HCT116 (cell line): ENCODE measurements around the gene HMCN1. TPM values are rescaled to one million over a fixed set of nuclear protein-coding genes. Genes with fewer than 3 reads are reported as not detected.

ENCODE experiments used
- ATAC-seq: fragments of 200-7000 bp; cut with Tn5 transposase; 2 replicates; pipeline ENCODE4 v1.9.1; 2020; ENCODE audit warnings: mild to moderate bottlenecking, moderate library complexity
- BruUV-seq: library from RNA; stranded (reverse); fragments of 400-500 nt; replicated peaks from 2 replicates; lab custom pipeline; 2021; lab: Mats Ljungman, UMichigan
- CTCF ChIA-PET: fragments of 300-600 bp; sonication (Branson Sonifier 250); formaldehyde crosslinking; loops from one replicate; lab custom pipeline; 2021; ENCODE audit warnings: antibody characterized with exemption; lab: Charles Lee
- POLR2A ChIA-PET: fragments of 300-600, 350-600 bp; sonication (Branson Sonifier 250); formaldehyde crosslinking; loops from one replicate; lab custom pipeline; 2021; ENCODE audit warnings: antibody characterized with exemption; lab: Charles Lee
- RAD21 ChIA-PET, 2 experiments: fragments of 300-600 bp; sonication (Branson Sonifier 250); formaldehyde crosslinking; loops; one replicate each; lab custom pipeline; 2023; ENCODE audit warnings: low total read pairs in 2 of 2; ENCODE audit not compliant: uncharacterized antibody in 2 of 2, unreplicated experiment in 2 of 2, low non-redundant PET in 1 of 2; lab: Charles Lee
- DNase-seq: peaks from one replicate; pipeline ENCODE4 v3.0.0-alpha.2; 2010; ENCODE audit warnings: low read depth, low spot score
- H2AFZ ChIP-seq: fragments of 200-600 bp; shearing (Covaris generic), sonication (generic); 2 replicates; pipeline ENCODE4 v1.6.1; 2017; ENCODE audit warnings: low read depth, mixed run types, mixed read lengths, antibody characterized with exemption, low read length; ENCODE audit not compliant: poor library complexity, severe bottlenecking
- H3K27ac ChIP-seq: 2 replicates; pipeline ENCODE4 v1.5.1; 2012; ENCODE audit warnings: low read depth, low read length
- H3K27me3 ChIP-seq: fragments of 200-600 bp; sonication (generic); 2 replicates; pipeline ENCODE4 v1.6.1; 2016; ENCODE audit warnings: mixed run types, low read length, mixed read lengths; ENCODE audit not compliant: insufficient read depth
- H3K36me3 ChIP-seq, 2 experiments: fragments of 200-500 bp in 1 of 2; fragments of 200-600 bp in 1 of 2; sonication (Bioruptor generic) in 1 of 2; sonication (generic) in 1 of 2; 2 replicates each; pipeline versions ENCODE4 v1.5.1 to v1.6.1; 2014 to 2016; ENCODE audit warnings: low read length in 2 of 2, inconsistent platforms in 1 of 2, mixed read lengths in 1 of 2, mixed run types in 1 of 2; ENCODE audit not compliant: insufficient read depth in 2 of 2, control insufficient read depth in 1 of 2
- H3K4me1 ChIP-seq, 2 experiments: fragments of 200-600 bp in 1 of 2; sonication (generic) in 1 of 2; 2 replicates each; pipeline versions ENCODE4 v1.5.1 to v1.6.1; 2012 to 2017; ENCODE audit warnings: low read length in 2 of 2, inconsistent platforms in 1 of 2, mild to moderate bottlenecking in 1 of 2, mixed read lengths in 1 of 2, mixed run types in 1 of 2, moderate library complexity in 1 of 2; ENCODE audit not compliant: insufficient read depth in 2 of 2, control insufficient read depth in 1 of 2
- H3K4me2 ChIP-seq: fragments of 200-600 bp; sonication (generic); 2 replicates; pipeline ENCODE4 v1.6.1; 2017; ENCODE audit warnings: mixed run types, low read length, mixed read lengths
- H3K4me3 ChIP-seq, 2 experiments: fragments of 200-600 bp in 1 of 2; sonication (generic) in 1 of 2; replicated peaks in 1 of 2; 2 replicates each; pipeline ENCODE4 v1.5.1; 2011 to 2016; ENCODE audit warnings: low read length in 2 of 2, control low read depth in 1 of 2, low read depth in 1 of 2, mild to moderate bottlenecking in 1 of 2, mixed read lengths in 1 of 2, mixed run types in 1 of 2
- H3K79me2 ChIP-seq: fragments of 200-600 bp; sonication (generic); 2 replicates; pipeline ENCODE4 v1.6.1; 2017; ENCODE audit warnings: mild to moderate bottlenecking, mixed run types, low read length, moderate library complexity, mixed read lengths; ENCODE audit not compliant: insufficient read depth
- H3K9ac ChIP-seq: fragments of 200-600 bp; sonication (generic); 2 replicates; pipeline ENCODE4 v1.6.1; 2016; ENCODE audit warnings: low read length, mixed read lengths
- H3K9me2 ChIP-seq: fragments of 200-600 bp; sonication (generic), shearing (Covaris generic); 2 replicates; pipeline ENCODE4 v1.6.1; 2017; ENCODE audit warnings: mixed run types, mild to moderate bottlenecking, moderate library complexity; ENCODE audit not compliant: insufficient read depth
- H3K9me3 ChIP-seq, 2 experiments: fragments of 200-500 bp in 1 of 2; fragments of 200-600 bp in 1 of 2; sonication (Bioruptor generic) in 1 of 2; sonication (generic) in 1 of 2; 2 replicates each; pipeline ENCODE4 v1.6.1; 2014 to 2017; ENCODE audit warnings: low read length in 2 of 2, mixed read lengths in 2 of 2, inconsistent platforms in 1 of 2, low read depth in 1 of 2, mild to moderate bottlenecking in 1 of 2, mixed run types in 1 of 2, moderate library complexity in 1 of 2; ENCODE audit not compliant: control insufficient read depth in 1 of 2, insufficient read depth in 1 of 2
- H4K20me1 ChIP-seq: fragments of 200-600 bp; sonication (generic), shearing (Covaris generic); 2 replicates; pipeline ENCODE4 v1.6.1; 2017; ENCODE audit warnings: mixed run types, mild to moderate bottlenecking, moderate library complexity; ENCODE audit not compliant: insufficient read depth
- CBX3 ChIP-seq: IDR thresholded peaks from 2 replicates; pipeline ENCODE4 v1.6.1; 2012; ENCODE audit warnings: low read depth
- CTCF ChIP-seq, 3 experiments: fragments of 200-600 bp in 1 of 3; sonication (generic) in 1 of 3; IDR thresholded peaks in 2 of 3; conservative IDR thresholded peaks in 1 of 3; 2 replicates each; pipeline ENCODE4 v1.5.1; 2012 to 2017; ENCODE audit warnings: low read depth in 2 of 3, low read length in 2 of 3, antibody characterized with exemption in 1 of 3, borderline replicate concordance in 1 of 3, control low read depth in 1 of 3, mild to moderate bottlenecking in 1 of 3, mixed read lengths in 1 of 3, mixed run types in 1 of 3, moderate library complexity in 1 of 3; ENCODE audit not compliant: insufficient read depth in 1 of 3
- EGR1 ChIP-seq: IDR thresholded peaks from 2 replicates; pipeline ENCODE4 v1.6.1; 2012; ENCODE audit warnings: low read depth
- ELF1 ChIP-seq: IDR thresholded peaks from 2 replicates; pipeline ENCODE4 v1.6.1; 2012; ENCODE audit warnings: low read depth, borderline replicate concordance
- EZH2phosphoT487 ChIP-seq: fragments of 200-600 bp; IDR thresholded peaks from 2 replicates; pipeline ENCODE4 v1.6.1; 2018; ENCODE audit warnings: antibody characterized with exemption, borderline replicate concordance
- JUND ChIP-seq: IDR thresholded peaks from 2 replicates; pipeline ENCODE4 v1.6.1; 2012
- POLR2A ChIP-seq: IDR thresholded peaks from 2 replicates; pipeline ENCODE4 v1.7.0; 2011; ENCODE audit warnings: borderline replicate concordance; ENCODE audit not compliant: insufficient read depth, insufficient read length; ENCODE audit errors: extremely low read depth
- POLR2AphosphoS5 ChIP-seq: IDR thresholded peaks from 2 replicates; pipeline ENCODE4 v1.6.1; 2011; ENCODE audit warnings: mild to moderate bottlenecking, low read depth, low read length, moderate library complexity
- RAD21 ChIP-seq: IDR thresholded peaks from 2 replicates; pipeline ENCODE4 v1.6.1; 2012; ENCODE audit warnings: low read depth, mild to moderate bottlenecking
- REST ChIP-seq: IDR thresholded peaks from 2 replicates; pipeline ENCODE4 v1.6.1; 2012; ENCODE audit warnings: low read depth
- SIN3A ChIP-seq: IDR thresholded peaks from 2 replicates; pipeline ENCODE4 v1.6.1; 2012; ENCODE audit warnings: low read depth
- SRF ChIP-seq: IDR thresholded peaks from 2 replicates; pipeline ENCODE4 v1.6.1; 2012; ENCODE audit warnings: low read depth
- YY1 ChIP-seq: IDR thresholded peaks from 2 replicates; pipeline ENCODE4 v1.6.1; 2011; ENCODE audit warnings: low read length, low read depth, moderate library complexity, mild to moderate bottlenecking; ENCODE audit not compliant: insufficient replicate concordance; ENCODE audit errors: extremely low read depth
- ZFX ChIP-seq: fragments of 450-650 bp; IDR thresholded peaks from 2 replicates; pipeline ENCODE4 v1.6.1; 2017
- intact Hi-C: fragments of 100-400 bp; cut with micrococcal nuclease; formaldehyde crosslinking; loops from 2 replicates; pipeline ENCODE4 v1.10.0; 2022
- total RNA-seq: library from RNA; stranded (reverse); gene quantifications from one replicate; pipeline ENCODE4 v1.2.1, GENCODE V29; 2021; ENCODE audit not compliant: unreplicated experiment

The HMCN1 gene
- total RNA-seq, 1 experiment from 2014 or later = 0.59 TPM

- Histone ChIP-seq H3K27me3 (no peaks in the 10 kb centered on the region), H3K9me3 (no peaks in the 10 kb centered on the region), H3K27ac (no peak overlapping the region), H4K20me1 (no peaks in the 10 kb centered on the region), H3K4me1 (no peaks in the 10 kb centered on the region), H3K4me2 (no peak overlapping the region), H2AFZ (no peak overlapping the region), H3K79me2 (no peaks in the 10 kb centered on the region)
- no peak for ATAC-seq
- no TSS peak for BruUV-seq
- POLR2A ChIA-PET = no interaction called here
- intact Hi-C loops = no loop called here
- no peak for TF ChIP-seq ELF1
- TF ChIP-seq SIN3A = no peak
- TF ChIP-seq ZFX = no peak
- no peak for TF ChIP-seq YY1
- TF ChIP-seq CTCF (IDR thresholded peaks at IDR 0.05 in 2 of 3, conservative IDR thresholded peaks at IDR 0.05 in 1 of 3; ENCODE audit: borderline replicate concordance in 1 of 3, insufficient read depth in 1 of 3, low read depth in 2 of 3, low read length in 2 of 3) = no peak
- TF ChIP-seq, all 23 proteins: peak for 0
- H3K4me3 ChIP-seq = no peak overlapping the region
- no peaks in the 10 kb centered on the region for H3K36me3 ChIP-seq
- RAD21 ChIA-PET = no interaction called here
- CTCF ChIA-PET = no interaction called here
- no peaks in the 10 kb centered on the region for H3K9me2 ChIP-seq
- no peak overlapping the region for H3K9ac ChIP-seq
- no peak for DNase-seq
These were observed 250.1 kb downstream of the HMCN1 start for GRCh38 chr1:185984113-185984836.

- Histone ChIP-seq H3K9me2 (no peaks in the 10 kb centered on the region), H3K4me1 (no peaks in the 10 kb centered on the region), H3K9me3 (no peaks in the 10 kb centered on the region), H3K27ac (no peak overlapping the region), H3K79me2 (no peaks in the 10 kb centered on the region), H3K27me3 (no peaks in the 10 kb centered on the region), H3K36me3 (no peaks in the 10 kb centered on the region), H3K9ac (no peak overlapping the region), H3K4me3 (no peak overlapping the region), H3K4me2 (no peak overlapping the region), H4K20me1 (no peaks in the 10 kb centered on the region), H2AFZ (no peak overlapping the region)
- no peak for DNase-seq
- no peak for ATAC-seq
- ChIA-PET RAD21 (no interaction called here), POLR2A (no interaction called here), CTCF (no interaction called here)
- intact Hi-C loops = no loop called here
- no TSS peak for BruUV-seq
- TF ChIP-seq SRF = no peak
- no peak for TF ChIP-seq POLR2A
- TF ChIP-seq REST = no peak
- TF ChIP-seq RAD21 = no peak
- no peak for TF ChIP-seq EZH2phosphoT487
- TF ChIP-seq CBX3 = no peak
- no peak for TF ChIP-seq ZFX
- no peak for TF ChIP-seq EGR1
- no peak for TF ChIP-seq POLR2AphosphoS5
- TF ChIP-seq SIN3A = no peak
- TF ChIP-seq JUND = no peak
These were observed 253.6 kb downstream of the HMCN1 start for GRCh38 chr1:185987611-185988321.
